ENCODE data around the gene ZNF653. TPM values are rescaled to one million over a fixed set of nuclear protein-coding genes. Genes with fewer than 3 reads are reported as not detected.

The ZNF653 gene, protein sequence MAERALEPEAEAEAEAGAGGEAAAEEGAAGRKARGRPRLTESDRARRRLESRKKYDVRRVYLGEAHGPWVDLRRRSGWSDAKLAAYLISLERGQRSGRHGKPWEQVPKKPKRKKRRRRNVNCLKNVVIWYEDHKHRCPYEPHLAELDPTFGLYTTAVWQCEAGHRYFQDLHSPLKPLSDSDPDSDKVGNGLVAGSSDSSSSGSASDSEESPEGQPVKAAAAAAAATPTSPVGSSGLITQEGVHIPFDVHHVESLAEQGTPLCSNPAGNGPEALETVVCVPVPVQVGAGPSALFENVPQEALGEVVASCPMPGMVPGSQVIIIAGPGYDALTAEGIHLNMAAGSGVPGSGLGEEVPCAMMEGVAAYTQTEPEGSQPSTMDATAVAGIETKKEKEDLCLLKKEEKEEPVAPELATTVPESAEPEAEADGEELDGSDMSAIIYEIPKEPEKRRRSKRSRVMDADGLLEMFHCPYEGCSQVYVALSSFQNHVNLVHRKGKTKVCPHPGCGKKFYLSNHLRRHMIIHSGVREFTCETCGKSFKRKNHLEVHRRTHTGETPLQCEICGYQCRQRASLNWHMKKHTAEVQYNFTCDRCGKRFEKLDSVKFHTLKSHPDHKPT
- 5.4 and 7.5 TPM in 2 replicates for total RNA-seq

DNA sequence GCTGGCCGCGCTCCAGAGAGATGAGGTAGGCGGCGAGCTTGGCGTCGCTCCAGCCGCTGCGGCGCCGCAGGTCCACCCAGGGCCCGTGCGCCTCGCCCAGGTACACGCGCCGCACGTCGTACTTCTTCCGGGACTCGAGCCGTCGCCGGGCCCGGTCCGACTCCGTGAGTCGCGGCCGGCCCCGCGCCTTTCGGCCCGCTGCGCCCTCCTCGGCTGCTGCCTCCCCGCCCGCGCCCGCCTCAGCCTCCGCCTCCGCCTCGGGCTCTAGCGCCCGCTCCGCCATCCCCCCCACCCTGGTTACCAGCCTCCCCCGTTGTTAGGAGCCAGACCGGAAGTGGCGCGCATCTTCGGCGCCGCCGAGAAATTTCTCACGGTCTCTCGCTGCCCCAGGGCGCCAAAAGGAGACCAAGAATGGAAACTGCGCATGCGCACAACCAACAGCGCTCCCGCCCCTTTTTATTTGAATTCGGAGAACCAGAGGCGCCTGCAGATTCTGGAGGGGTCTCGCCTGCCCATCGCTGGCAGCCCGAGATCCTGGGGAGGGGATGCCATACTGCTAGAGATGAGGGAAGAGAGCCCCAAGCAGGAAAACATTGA lies at the start of gene ZNF653:
TSS of gene ZNF653 (minus strand) at position 336 of the 597 bp plus-strand sequence. CDS start at position 283, 53 bp downstream.

DNA sequence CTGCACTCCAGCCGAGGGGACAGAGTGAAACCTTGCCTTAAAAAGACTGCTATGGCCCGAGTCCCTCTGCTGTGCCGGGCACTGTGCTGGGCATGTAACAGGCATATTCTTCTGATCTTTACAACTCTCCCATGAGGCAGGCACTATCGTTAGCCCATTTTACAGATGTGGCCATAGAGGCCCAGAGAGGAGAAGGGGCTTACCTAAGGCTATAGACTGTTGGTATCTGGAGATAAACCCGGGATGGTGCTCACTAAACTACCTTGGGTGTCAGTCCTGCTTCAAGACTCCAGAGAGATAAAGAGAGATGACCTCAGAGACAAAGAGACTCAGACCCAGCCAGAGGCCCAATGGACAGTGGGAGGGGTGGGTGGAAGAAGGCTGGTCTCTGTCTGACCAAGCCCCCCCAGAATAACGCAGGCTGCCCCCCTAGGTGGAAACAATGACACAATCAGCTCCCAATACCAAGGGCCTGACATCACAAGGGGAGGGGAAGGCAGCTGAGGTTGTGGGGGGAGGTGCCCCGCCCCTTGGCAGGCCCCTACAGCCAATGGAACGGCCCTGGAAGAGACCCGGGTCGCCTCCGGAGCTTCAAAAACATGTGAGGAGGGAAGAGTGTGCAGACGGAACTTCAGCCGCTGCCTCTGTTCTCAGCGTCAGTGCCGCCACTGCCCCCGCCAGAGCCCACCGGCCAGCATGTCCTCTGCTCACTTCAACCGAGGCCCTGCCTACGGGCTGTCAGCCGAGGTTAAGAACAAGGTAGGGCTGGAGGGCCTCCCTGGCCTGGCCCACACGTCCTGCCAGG lies 32.8 kb upstream of the ZNF653 start, which contains the start of gene CNN1:
TSS of gene CNN1 (plus strand) at position 620 of the 805 bp plus-strand sequence. CDS start at position 697, 77 bp downstream.

DNA sequence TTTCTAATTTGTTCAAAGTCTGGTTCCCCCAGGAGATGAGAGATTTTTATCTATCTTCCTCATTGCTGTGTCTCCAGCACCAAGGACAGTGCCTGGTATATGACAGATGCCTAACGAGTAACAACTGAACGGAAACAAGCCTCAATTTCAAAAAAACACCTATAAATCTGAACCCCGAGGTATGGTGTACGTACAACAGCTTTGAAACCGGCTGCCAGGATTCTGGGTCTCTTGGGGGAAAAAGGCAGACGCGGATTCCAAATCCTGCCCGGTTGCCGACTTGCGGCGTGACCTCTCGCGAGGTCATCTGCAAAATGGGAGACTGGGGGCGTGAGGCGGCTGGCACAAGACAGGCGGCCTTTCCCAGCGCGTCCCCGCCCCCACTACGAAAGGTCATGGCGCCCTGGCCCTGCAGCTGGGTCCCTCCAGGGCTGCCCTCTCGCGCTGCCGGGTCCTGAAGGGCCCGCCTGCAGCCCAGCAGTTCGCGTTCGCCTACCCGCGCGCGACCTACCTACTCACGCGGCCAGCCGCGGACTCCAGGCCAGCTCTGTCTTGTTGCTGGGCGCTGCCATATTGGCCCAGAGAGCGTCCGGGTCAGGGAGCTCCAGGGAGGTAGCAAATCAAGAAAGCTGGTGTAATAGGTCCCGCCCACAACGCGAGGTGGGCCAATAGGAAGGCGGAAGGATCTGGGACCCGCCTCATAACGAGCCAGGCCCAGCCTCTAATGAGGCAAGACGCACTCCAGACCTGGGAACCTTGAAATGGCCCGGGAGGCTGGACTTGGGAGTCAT lies 23.1 kb upstream of the ZNF653 start, which contains the start of gene ECSIT:
TSS of gene ECSIT (minus strand) at position 584 of the 791 bp plus-strand sequence. CDS start 9,964 bp downstream, outside the sequence.

DNA sequence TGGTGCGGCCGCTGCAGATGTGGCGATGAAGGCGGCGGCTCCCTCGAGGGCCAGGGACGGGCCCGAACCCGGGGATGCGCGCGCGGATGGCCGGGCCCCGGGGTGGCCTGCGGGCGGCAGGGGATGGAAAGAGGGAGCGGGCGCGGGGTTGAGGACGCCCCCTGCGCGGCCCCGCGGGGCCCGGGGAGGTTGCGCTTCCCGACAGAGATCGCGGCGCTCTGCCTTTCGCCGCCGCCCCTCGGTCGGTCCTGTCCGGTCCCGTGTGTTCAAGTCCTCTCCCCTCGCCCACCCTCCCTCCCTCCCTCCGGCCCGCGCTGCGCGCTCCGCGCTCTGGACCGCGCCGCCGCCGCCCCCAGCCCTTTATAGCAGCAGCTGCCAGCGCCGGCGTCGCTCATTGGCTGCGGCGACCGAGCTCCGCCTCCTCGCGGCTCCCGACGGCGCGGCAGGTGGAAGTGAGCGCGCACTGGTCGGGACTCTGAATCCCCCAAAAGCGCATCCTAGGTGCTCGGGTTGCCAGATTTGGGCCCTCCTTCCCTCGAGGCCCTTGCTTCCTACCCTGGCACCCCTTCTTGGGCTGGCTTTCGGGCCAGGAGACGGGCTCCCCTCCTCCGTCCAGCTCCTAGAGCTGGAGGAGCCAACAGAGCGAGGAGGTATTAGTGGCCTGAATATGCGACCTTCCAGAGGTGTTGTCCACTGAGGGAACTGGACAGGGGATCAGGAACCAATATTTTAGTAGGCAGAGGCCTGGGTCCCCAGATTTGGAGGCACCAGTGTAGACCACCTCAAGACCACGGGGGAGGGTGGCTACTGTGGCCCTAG lies 24.7 kb downstream of the ZNF653 start, which contains the start of gene ELAVL3:
TSS of gene ELAVL3 (minus strand) at position 332 of the 819 bp plus-strand sequence. CDS start 438 bp downstream, outside the sequence.

DNA sequence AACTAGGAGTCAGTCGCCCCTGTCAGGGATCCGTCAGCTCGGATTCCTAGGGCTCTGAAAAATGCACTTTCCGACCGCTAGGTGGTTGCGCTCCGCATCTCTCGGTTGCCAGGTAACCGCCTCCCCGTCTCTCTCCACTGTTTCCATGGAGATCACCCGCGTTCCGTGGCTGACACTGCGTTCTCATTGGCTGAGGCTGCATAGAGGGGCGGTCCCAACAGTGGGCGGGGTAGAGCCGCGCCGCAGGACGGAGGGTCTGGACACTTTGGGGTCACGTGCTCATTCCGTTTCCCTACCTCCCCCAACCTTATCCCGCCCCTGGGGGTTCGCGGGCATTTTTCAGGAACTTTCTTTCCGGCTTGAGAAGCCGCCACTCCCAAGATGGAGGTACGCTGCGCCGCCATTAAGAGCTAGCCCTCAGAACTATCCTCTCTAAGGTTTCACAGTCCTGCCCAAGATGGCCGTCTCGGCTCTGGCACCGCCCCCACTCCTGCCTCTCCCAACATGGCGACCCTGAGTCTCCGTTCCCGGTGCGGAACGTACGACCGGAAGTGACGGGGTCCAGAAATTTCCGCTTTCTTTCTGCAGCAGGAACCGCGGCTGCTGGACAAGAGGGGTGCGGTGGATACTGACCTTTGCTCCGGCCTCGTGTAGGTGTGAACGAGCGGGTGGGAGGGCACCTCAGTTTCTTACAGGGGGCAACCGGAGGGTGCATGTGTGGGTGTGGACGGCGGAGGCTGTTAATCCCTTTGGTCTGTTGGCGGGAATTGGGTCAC lies 70.4 kb downstream of the ZNF653 start, which contains the start of the genes ODAD3 and PRKCSH:
TSS of gene ODAD3 (minus strand) at position 65 of the 776 bp plus-strand sequence. CDS start 105 bp downstream, outside the sequence.
TSS of gene PRKCSH (plus strand) at position 579 of the 776 bp plus-strand sequence. CDS start 483 bp downstream, outside the sequence.

Small RNA genes within 50 kb of the gene (small RNA-seq; reads per million reads assigned to genes)
- not detected for gene MIR7974
- not detected for gene RN7SL833P

Other genes starting within 250 kb of the ZNF653 start
- 141 and 170 TPM in 2 replicates for gene DOCK6, start 243.3 kb downstream of the ZNF653 start, total RNA-seq
- not detected in 2 replicates for gene TSPAN16, start 209.7 kb downstream of the ZNF653 start, total RNA-seq
- 52.0 and 59.1 TPM in 2 replicates for gene RAB3D, start 166.2 kb downstream of the ZNF653 start, total RNA-seq
- gene TMEM205, start 159.6 kb downstream of the ZNF653 start, total RNA-seq = 101 and 136 TPM in 2 replicates
- 12.4 and 12.6 TPM in 2 replicates for gene CCDC159, start 159.3 kb downstream of the ZNF653 start, total RNA-seq
- gene PLPPR2, start 150.4 kb downstream of the ZNF653 start, total RNA-seq = 20.1 and 20.3 TPM in 2 replicates
- gene SWSAP1, start 131.2 kb downstream of the ZNF653 start, total RNA-seq = 1.7 and 2.3 TPM in 2 replicates
- gene EPOR, start 121.5 kb downstream of the ZNF653 start, total RNA-seq = 10.0 and 10.1 TPM in 2 replicates
- 0.86 and 3.9 TPM in 2 replicates for gene RGL3, start 86.5 kb downstream of the ZNF653 start, total RNA-seq
- 0.19 TPM in 1 of 2 replicates, not detected in the other for gene ODAD3, start 70.7 kb downstream of the ZNF653 start, total RNA-seq
- gene PRKCSH, start 70.2 kb downstream of the ZNF653 start, total RNA-seq = 116 and 144 TPM in 2 replicates
- gene ELAVL3, start 24.8 kb downstream of the ZNF653 start, total RNA-seq = under 0.01 TPM in 1 of 2 replicates, not detected in the other
- gene ECSIT, start 23.3 kb upstream of the ZNF653 start, total RNA-seq = 24.6 and 35.6 TPM in 2 replicates
- not detected in 2 replicates for gene CNN1, start 33.0 kb upstream of the ZNF653 start, total RNA-seq
- gene ELOF1, start 53.4 kb upstream of the ZNF653 start, total RNA-seq = 35.0 and 43.4 TPM in 2 replicates
- gene ACP5, start 71.8 kb upstream of the ZNF653 start, total RNA-seq = under 0.01 TPM in 1 of 2 replicates, not detected in the other
- gene ZNF627, start 91.6 kb upstream of the ZNF653 start, total RNA-seq = 20.9 and 21.1 TPM in 2 replicates
- 6.9 and 9.9 TPM in 2 replicates for gene ZNF823, start 233.1 kb upstream of the ZNF653 start, total RNA-seq